Gastrocnemius medialis (tissue), 4 donors: ENCODE results near the gene TMTC2. TPM values are rescaled to one million over a fixed set of nuclear protein-coding genes. Genes with fewer than 3 reads are reported as not detected.

Experiments used
- ATAC-seq, 2 donors: fragments of 150-250 bp; one replicate each; pipeline ENCODE4 v1.9.1; 2016
- DNase-seq, 2 donors: peaks; one replicate each; pipeline ENCODE4 v3.0.0-alpha.2; 2019
- H3K27ac ChIP-seq, 4 donors: fragments of 200-600 bp; sonication (generic); 1 replicate in 1 of 4; 2 replicates in 3 of 4; pipeline ENCODE4 v1.5.1; 2016 to 2018; ENCODE audit warnings: mild to moderate bottlenecking in 2 of 4, moderate library complexity in 1 of 4
- H3K27me3 ChIP-seq, 3 donors: fragments of 200-600 bp; sonication (generic) in 2 of 3; 1 replicate in 1 of 3; 2 replicates in 2 of 3; pipeline versions ENCODE4 v1.5.1 to v1.6.0; 2016 to 2019; ENCODE audit warnings: mild to moderate bottlenecking in 1 of 3, moderate library complexity in 1 of 3
- H3K36me3 ChIP-seq, 2 donors: fragments of 200-600 bp; sonication (generic) in 1 of 2; one replicate each; pipeline ENCODE4 v1.5.1; 2017 to 2018
- H3K4me1 ChIP-seq, 2 donors: fragments of 200-600 bp; sonication (generic) in 1 of 2; one replicate each; pipeline ENCODE4 v1.5.1; 2016 to 2017; ENCODE audit warnings: mild to moderate bottlenecking in 2 of 2
- H3K4me3 ChIP-seq, 4 donors: fragments of 200-600 bp; sonication (generic) in 3 of 4; 1 replicate in 1 of 4; 2 replicates in 3 of 4; pipeline ENCODE4 v1.5.1; 2016 to 2019; ENCODE audit warnings: mild to moderate bottlenecking in 2 of 4
- H3K9me3 ChIP-seq, 3 donors: fragments of 200-600 bp; sonication (generic) in 2 of 3; 1 replicate in 1 of 3; 2 replicates in 2 of 3; pipeline ENCODE4 v1.5.1; 2016 to 2019
- POLR2A ChIP-seq, 2 donors: fragments of 450-650 bp; IDR thresholded peaks; one replicate each; pipeline ENCODE4 v1.6.1; 2017; ENCODE audit warnings: antibody characterized with exemption in 2 of 2, mild to moderate bottlenecking in 2 of 2, moderate library complexity in 2 of 2
- in situ Hi-C, 4 donors: fragments of 200-750 bp; cut with MboI; loops; one replicate each; pipeline versions ENCODE4 v1.15.0 to v1.8.0; 2017; ENCODE audit warnings: low sequenced_read_pairs in 4 of 4
- intact Hi-C: fragments of 100-400 bp; cut with DNase I; formaldehyde crosslinking; loops from one replicate; pipeline ENCODE4 v1.15.1; 2023; ENCODE audit warnings: low total_unique reads
- total RNA-seq, 4 donors: library from RNA; depleted of rRNA; stranded (reverse); fragments of >200 nt; gene quantifications; one replicate each; pipeline versions ENCODE4 v1.1.0 to v1.2.3, GENCODE V29; 2016
- TF ChIP-seq, protein P1 (sequence below), 5 experiments: fragments of 450-650 bp in 3 of 5; fragments of 200-600 bp in 2 of 5; sonication (generic) in 2 of 5; IDR thresholded peaks in 4 of 5; conservative IDR thresholded peaks in 1 of 5; 1 replicate in 4 of 5; 2 replicates in 1 of 5; pipeline ENCODE4 v1.5.1; 2016 to 2019; ENCODE audit warnings: antibody characterized with exemption in 5 of 5, mild to moderate bottlenecking in 3 of 5, moderate library complexity in 3 of 5

Gene TMTC2
- total RNA-seq, 4 donors from 2014 or later: 1.6 to 2.5 (median 1.9) TPM

- Histone ChIP-seq H3K4me1 (no peaks in the 10 kb centered on the region), H3K9me3 (no peaks in the 10 kb centered on the region), H3K4me3 (no peak overlapping the region), H3K27ac (no peak overlapping the region), H3K36me3 (no peaks in the 10 kb centered on the region), H3K27me3 (no peaks in the 10 kb centered on the region)
- ATAC-seq (no peak), DNase-seq (no peak)
- in situ Hi-C loops (no loop called here), intact Hi-C loops (no loop called here)
- no peak for TF ChIP-seq POLR2A (IDR thresholded peaks at IDR 0.05)
- TF ChIP-seq, protein P1, sequence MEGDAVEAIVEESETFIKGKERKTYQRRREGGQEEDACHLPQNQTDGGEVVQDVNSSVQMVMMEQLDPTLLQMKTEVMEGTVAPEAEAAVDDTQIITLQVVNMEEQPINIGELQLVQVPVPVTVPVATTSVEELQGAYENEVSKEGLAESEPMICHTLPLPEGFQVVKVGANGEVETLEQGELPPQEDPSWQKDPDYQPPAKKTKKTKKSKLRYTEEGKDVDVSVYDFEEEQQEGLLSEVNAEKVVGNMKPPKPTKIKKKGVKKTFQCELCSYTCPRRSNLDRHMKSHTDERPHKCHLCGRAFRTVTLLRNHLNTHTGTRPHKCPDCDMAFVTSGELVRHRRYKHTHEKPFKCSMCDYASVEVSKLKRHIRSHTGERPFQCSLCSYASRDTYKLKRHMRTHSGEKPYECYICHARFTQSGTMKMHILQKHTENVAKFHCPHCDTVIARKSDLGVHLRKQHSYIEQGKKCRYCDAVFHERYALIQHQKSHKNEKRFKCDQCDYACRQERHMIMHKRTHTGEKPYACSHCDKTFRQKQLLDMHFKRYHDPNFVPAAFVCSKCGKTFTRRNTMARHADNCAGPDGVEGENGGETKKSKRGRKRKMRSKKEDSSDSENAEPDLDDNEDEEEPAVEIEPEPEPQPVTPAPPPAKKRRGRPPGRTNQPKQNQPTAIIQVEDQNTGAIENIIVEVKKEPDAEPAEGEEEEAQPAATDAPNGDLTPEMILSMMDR (IDR thresholded peaks at IDR 0.05 in 4 of 5, conservative IDR thresholded peaks at IDR 0.05 in 1 of 5): no peak
Measured at GRCh38 chr12:82765971-82766705, 79.4 kb downstream of the TMTC2 start.

DNA sequence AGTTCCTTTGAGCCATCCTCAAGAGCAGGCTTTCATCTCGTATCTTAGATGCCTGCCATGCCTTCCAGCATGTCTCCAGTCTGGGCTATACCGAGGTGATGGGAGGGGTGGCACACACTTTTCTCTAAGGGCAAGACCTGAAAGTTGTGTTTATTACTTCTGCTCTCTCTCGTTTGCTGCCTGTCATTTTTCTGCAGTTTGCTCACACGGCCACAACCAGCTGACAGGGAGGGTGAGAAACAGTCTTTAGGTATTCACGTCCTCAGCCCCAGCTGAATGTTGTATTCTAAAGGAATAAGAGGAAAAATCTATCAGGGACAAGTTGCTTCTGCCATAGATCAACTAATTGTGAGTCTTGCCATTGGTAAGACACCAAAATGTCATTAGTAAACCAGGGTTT lies 88.0 kb downstream of the TMTC2 start:
- Histone ChIP-seq H3K36me3 (no peaks in the 10 kb centered on the region), H3K27ac (no peak overlapping the region), H3K27me3 (no peaks in the 10 kb centered on the region), H3K4me3 (no peak overlapping the region), H3K4me1 (no peaks in the 10 kb centered on the region), H3K9me3 (no peaks in the 10 kb centered on the region)
- intact Hi-C loops (no loop called here), in situ Hi-C loops (no loop called here)
- ATAC-seq (no peak), DNase-seq (no peak)
- TF ChIP-seq, protein P1 (IDR thresholded peaks at IDR 0.05 in 4 of 5, conservative IDR thresholded peaks at IDR 0.05 in 1 of 5): no peak
- no peak for TF ChIP-seq POLR2A (IDR thresholded peaks at IDR 0.05)

DNA sequence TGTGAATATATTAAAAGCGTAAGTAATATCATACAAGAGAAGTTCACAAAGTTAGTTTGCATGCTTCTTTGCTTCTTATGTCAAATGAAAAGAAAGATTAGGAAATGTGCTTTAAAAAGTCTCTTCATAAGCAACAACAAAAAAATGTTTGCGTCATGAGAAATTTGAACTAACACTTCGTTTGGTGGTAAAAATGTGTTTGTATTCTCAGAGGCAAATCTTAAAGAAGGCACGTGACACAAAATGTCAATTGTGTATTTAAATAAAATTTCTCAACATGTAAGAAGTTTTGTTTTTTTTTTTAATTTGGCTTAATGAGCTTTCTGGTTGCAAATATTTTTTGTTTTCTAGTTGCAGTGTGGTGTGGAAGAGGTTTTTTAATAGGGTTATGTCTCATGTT lies 93.8 kb downstream of the TMTC2 start:
- no peaks in the 10 kb centered on the region for H3K9me3 ChIP-seq
- no peak for ATAC-seq
- DNase-seq: no peak
- no peaks in the 10 kb centered on the region for H3K27me3 ChIP-seq
- intact Hi-C loops (no loop called here), in situ Hi-C loops (no loop called here)
- no peak overlapping the region for H3K4me3 ChIP-seq
- no peaks in the 10 kb centered on the region for H3K36me3 ChIP-seq
- no peaks in the 10 kb centered on the region for H3K4me1 ChIP-seq
- H3K27ac ChIP-seq: no peak overlapping the region
- TF ChIP-seq, protein P1 (IDR thresholded peaks at IDR 0.05 in 4 of 5, conservative IDR thresholded peaks at IDR 0.05 in 1 of 5): no peak
- TF ChIP-seq POLR2A (IDR thresholded peaks at IDR 0.05): no peak

DNA sequence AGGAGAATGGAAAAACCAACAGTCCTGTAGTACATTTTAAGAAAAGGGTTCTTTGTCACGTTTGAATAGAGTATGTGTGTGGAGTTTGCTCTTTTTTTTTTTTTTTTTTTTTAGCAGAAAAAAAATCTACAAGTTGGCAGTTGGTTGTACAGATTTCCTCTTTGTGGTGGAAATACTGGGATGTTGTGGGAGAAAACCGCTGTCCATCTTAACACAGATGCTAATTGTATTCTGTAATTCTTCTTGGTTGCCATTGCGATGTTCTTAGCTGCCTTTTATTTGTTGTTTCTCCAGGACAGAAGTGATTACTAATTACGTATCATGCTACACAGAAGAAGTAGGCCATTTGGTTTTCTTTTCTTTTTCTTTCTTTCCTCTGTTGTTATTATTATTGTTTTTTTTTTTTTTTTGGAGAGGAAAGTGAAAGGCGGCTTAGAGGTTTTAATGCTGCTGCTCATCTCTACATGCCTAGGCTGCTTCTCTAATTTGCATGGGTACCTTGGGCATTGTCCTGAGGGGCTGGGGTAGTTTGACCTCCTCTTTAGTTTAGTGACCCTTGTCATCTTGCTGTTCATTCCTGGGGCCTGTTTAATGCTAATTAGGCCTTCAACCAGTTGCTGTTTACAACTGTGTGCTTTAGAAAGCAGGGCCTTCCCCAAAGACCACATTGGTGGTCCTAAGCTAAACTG lies 94.7 kb downstream of the TMTC2 start:
- in situ Hi-C loops (no loop called here), intact Hi-C loops (no loop called here)
- TF ChIP-seq, protein P1 (IDR thresholded peaks at IDR 0.05 in 4 of 5, conservative IDR thresholded peaks at IDR 0.05 in 1 of 5): no peak
- TF ChIP-seq POLR2A (IDR thresholded peaks at IDR 0.05): no peak
- no peak overlapping the region for H3K4me3 ChIP-seq
- no peaks in the 10 kb centered on the region for H3K27me3 ChIP-seq
- H3K4me1 ChIP-seq: no peaks in the 10 kb centered on the region
- no peaks in the 10 kb centered on the region for H3K36me3 ChIP-seq
- no peak for DNase-seq
- ATAC-seq: no peak
- no peaks in the 10 kb centered on the region for H3K9me3 ChIP-seq
- no peak overlapping the region for H3K27ac ChIP-seq
